ENCODE results near the gene GAP43.

Gene GAP43

GRCh38 chr3:115628075-115628412 lies 4.7 kb downstream of the GAP43 start:
- intact Hi-C loops (cut with DNase I; ENCODE audit: low total_unique reads) = loop anchor here (10.0 kb wide), 1 partner anchor 57 kb away; no protein-coding TSS in a partner anchor
- DNase-seq = no peak
- Histone ChIP-seq H3K9me3 (no peaks in the 10 kb centered on the region), H3K27me3 (peaks cover 0 to 16% of the 10 kb centered on the region in 2 donors), H3K4me1 (peaks cover 0 to 21% (median 9%) of the 10 kb centered on the region in 4 donors), H3K4me3 (no peak overlapping the region), H3K36me3 (no peaks in the 10 kb centered on the region), H3K27ac (no peak overlapping the region)
- no peak for TF ChIP-seq CTCF (IDR thresholded peaks at IDR 0.05)

GRCh38 chr3:115630850-115631249 lies 7.5 kb downstream of the GAP43 start:
- Histone ChIP-seq H3K4me1 (no peaks in the 10 kb centered on the region), H3K36me3 (no peaks in the 10 kb centered on the region), H3K27ac (no peak overlapping the region), H3K27me3 (peaks cover 0 to 2% of the 10 kb centered on the region in 2 donors), H3K4me3 (no peak overlapping the region), H3K9me3 (no peaks in the 10 kb centered on the region)
- intact Hi-C loops (cut with DNase I; ENCODE audit: low total_unique reads) = no loop called here
- no peak for DNase-seq
- no peak for TF ChIP-seq CTCF (IDR thresholded peaks at IDR 0.05)

GRCh38 chr3:115632026-115632425 lies 8.7 kb downstream of the GAP43 start:
- intact Hi-C loops (cut with DNase I; ENCODE audit: low total_unique reads) = no loop called here
- no peak for TF ChIP-seq CTCF (IDR thresholded peaks at IDR 0.05)
- Histone ChIP-seq H3K36me3 (no peaks in the 10 kb centered on the region), H3K27ac (no peak overlapping the region), H3K9me3 (no peaks in the 10 kb centered on the region), H3K4me3 (no peak overlapping the region), H3K4me1 (no peaks in the 10 kb centered on the region), H3K27me3 (peaks cover 0 to 2% of the 10 kb centered on the region in 2 donors)
- DNase-seq = no peak

- DNase-seq = no peak
- Histone ChIP-seq H3K9me3 (no peaks in the 10 kb centered on the region), H3K4me3 (no peak overlapping the region), H3K27ac (no peak overlapping the region), H3K4me1 (no peaks in the 10 kb centered on the region), H3K27me3 (no peaks in the 10 kb centered on the region), H3K36me3 (no peaks in the 10 kb centered on the region)
- intact Hi-C loops (cut with DNase I; ENCODE audit: low total_unique reads) = no loop called here
- TF ChIP-seq CTCF (IDR thresholded peaks at IDR 0.05) = no peak
Observed at GRCh38 chr3:115633467-115633866, 10.2 kb downstream of the GAP43 start.

GRCh38 chr3:115634052-115634451 lies 10.7 kb downstream of the GAP43 start:
- Histone ChIP-seq H3K27me3 (no peaks in the 10 kb centered on the region), H3K4me3 (no peak overlapping the region), H3K36me3 (no peaks in the 10 kb centered on the region), H3K4me1 (no peaks in the 10 kb centered on the region), H3K9me3 (no peaks in the 10 kb centered on the region), H3K27ac (no peak overlapping the region)
- TF ChIP-seq CTCF (IDR thresholded peaks at IDR 0.05) = no peak
- intact Hi-C loops (cut with DNase I; ENCODE audit: low total_unique reads) = no loop called here
- no peak for DNase-seq

GRCh38 chr3:115635406-115635805 lies 12.1 kb downstream of the GAP43 start:
- Histone ChIP-seq H3K27ac (no peak overlapping the region), H3K27me3 (no peaks in the 10 kb centered on the region), H3K4me1 (no peaks in the 10 kb centered on the region), H3K4me3 (no peak overlapping the region), H3K36me3 (no peaks in the 10 kb centered on the region), H3K9me3 (no peaks in the 10 kb centered on the region)
- no peak for DNase-seq
- intact Hi-C loops (cut with DNase I; ENCODE audit: low total_unique reads) = no loop called here
- TF ChIP-seq CTCF (IDR thresholded peaks at IDR 0.05) = no peak

Data from tibial artery (tissue), 4 donors.